ENCODE data around the gene ACTR8.

DNA sequence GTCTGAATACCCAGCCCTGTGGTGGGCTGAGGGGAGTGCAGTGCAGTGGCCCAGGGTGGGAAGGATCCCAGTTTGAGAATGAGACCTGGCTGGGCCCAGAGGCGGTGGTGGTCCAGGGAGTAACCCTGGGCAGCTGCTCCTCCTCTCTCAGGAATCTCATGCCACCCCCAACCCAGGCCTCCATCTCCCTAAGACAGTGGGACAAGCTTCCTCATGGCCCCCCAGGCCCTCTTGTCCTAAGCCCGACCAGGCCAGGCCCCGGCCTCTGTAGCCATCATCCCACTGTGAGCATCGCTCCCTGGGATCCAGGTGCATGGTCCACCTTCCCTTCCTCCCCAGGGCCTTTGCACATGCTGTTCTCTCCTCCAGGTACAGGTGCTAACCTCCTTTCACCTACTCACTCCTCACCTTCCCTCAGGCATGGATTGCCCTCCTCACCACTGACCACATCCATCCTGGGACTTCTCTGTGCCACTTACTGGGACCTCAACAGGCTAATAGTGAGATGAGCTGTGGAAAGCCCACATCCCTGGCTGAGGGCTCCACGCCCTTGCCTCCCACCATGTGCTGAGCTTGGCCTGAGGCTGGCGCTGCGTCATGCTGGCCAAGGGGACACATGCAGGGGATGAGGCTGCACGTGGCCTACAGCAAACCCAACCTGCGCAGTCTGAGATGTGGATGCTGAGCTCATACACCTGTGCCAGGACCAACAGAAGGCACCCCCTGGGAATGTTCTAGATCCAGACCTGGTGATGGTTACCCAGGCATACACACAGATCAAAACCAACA lies 45.7 kb downstream of the ACTR8 start:
- TF ChIP-seq, protein P1, sequence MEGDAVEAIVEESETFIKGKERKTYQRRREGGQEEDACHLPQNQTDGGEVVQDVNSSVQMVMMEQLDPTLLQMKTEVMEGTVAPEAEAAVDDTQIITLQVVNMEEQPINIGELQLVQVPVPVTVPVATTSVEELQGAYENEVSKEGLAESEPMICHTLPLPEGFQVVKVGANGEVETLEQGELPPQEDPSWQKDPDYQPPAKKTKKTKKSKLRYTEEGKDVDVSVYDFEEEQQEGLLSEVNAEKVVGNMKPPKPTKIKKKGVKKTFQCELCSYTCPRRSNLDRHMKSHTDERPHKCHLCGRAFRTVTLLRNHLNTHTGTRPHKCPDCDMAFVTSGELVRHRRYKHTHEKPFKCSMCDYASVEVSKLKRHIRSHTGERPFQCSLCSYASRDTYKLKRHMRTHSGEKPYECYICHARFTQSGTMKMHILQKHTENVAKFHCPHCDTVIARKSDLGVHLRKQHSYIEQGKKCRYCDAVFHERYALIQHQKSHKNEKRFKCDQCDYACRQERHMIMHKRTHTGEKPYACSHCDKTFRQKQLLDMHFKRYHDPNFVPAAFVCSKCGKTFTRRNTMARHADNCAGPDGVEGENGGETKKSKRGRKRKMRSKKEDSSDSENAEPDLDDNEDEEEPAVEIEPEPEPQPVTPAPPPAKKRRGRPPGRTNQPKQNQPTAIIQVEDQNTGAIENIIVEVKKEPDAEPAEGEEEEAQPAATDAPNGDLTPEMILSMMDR (IDR thresholded peaks at IDR 0.05) = no peak
- no peak for TF ChIP-seq POLR2A (IDR thresholded peaks at IDR 0.05)

Measured in heart left ventricle (tissue), 13 donors.